ENCODE results near the gene MSN.
"Not testable (repeated sequence)": the region's sequence is repeated elsewhere in the genome, so short reads cannot be mapped to it uniquely, and the experiment has no call there.

MSN gene

GRCh38 chrX:65667503-65668376 is at the start of gene MSN:
Gene MSN, plus strand, starts transcription at chrX:65667654. Its CDS starts 188 bp downstream, at chrX:65667842.
- Mint-ChIP-seq H3K27me3 (no peaks in the 10 kb centered on the region), H3K4me1 (peaks cover 36% of the 10 kb centered on the region), H3K36me3 (peaks cover 42% of the 10 kb centered on the region), H3K9me3 (no peaks in the 10 kb centered on the region), H3K4me3 (peak within 1 kb of the TSS; percentile 91), H3K27ac (peak within 1 kb of the TSS; percentile 91)
- DNase-seq = peak; percentile 83
- CTCF ChIA-PET = interaction anchor here (0.6 to 1.6 kb wide), 5 partner anchors 12 to 356 kb away, joined by 3 to 5 read pairs (median 3); no protein-coding TSS in a partner anchor

- H3K4me1 Mint-ChIP-seq, H3K36me3 Mint-ChIP-seq, CTCF ChIA-PET, H3K9me3 Mint-ChIP-seq, DNase-seq, H3K4me3 Mint-ChIP-seq, H3K27ac Mint-ChIP-seq, H3K27me3 Mint-ChIP-seq: not testable (repeated sequence)
Observed at GRCh38 chrX:65620096-65620705, 47.3 kb upstream of the MSN start.

GRCh38 chrX:65630771-65631170 is 36.7 kb upstream of the MSN start:
- no peak for DNase-seq
- Mint-ChIP-seq H3K4me3 (no peak overlapping the region), H3K27ac (no peak overlapping the region), H3K9me3 (peaks cover 11% of the 10 kb centered on the region), H3K36me3 (peaks cover 2% of the 10 kb centered on the region), H3K27me3 (no peaks in the 10 kb centered on the region), H3K4me1 (no peaks in the 10 kb centered on the region)
- CTCF ChIA-PET = no interaction called here

- no peak overlapping the region for H3K27ac Mint-ChIP-seq
- H3K4me3 Mint-ChIP-seq = no peak overlapping the region
- no peaks in the 10 kb centered on the region for H3K4me1 Mint-ChIP-seq
- DNase-seq = no peak
- H3K9me3 Mint-ChIP-seq = peaks cover 7% of the 10 kb centered on the region
- no peaks in the 10 kb centered on the region for H3K27me3 Mint-ChIP-seq
- H3K36me3 Mint-ChIP-seq = no peaks in the 10 kb centered on the region
- CTCF ChIA-PET = no interaction called here
Observed at GRCh38 chrX:65633826-65634225, 33.6 kb upstream of the MSN start.

DNA sequence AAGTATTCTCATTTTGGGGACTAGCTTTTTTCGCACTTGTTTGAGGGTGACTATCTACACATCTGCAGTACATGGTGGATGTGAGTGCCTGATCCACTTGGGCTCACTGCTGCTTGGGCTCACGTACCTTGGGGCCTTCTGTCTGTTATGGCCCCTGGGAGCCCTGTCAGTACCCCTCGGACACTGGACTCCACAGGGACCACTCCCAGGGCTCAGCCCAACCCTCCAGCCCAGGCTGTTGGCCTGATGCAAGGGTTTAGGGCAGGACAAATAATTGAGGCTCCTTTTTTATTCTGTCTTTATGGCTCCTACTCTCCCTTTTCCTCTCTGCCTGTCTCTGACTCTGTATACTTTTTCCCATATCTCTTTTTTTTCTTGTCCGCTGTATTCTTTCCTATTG is 32.7 kb upstream of the MSN start:
- H3K9me3 Mint-ChIP-seq = no peaks in the 10 kb centered on the region
- no peaks in the 10 kb centered on the region for H3K4me1 Mint-ChIP-seq
- H3K27ac Mint-ChIP-seq = no peak overlapping the region
- no peaks in the 10 kb centered on the region for H3K27me3 Mint-ChIP-seq
- DNase-seq = no peak
- H3K4me3 Mint-ChIP-seq = no peak overlapping the region
- H3K36me3 Mint-ChIP-seq = no peaks in the 10 kb centered on the region
- CTCF ChIA-PET = no interaction called here

- CTCF ChIA-PET = no interaction called here
- H3K27me3 Mint-ChIP-seq = no peaks in the 10 kb centered on the region
Observed at GRCh38 chrX:65635378-65635777, 32.1 kb upstream of the MSN start.

GRCh38 chrX:65635822-65636221 is 31.6 kb upstream of the MSN start:
- Mint-ChIP-seq H3K4me1 (no peaks in the 10 kb centered on the region), H3K27me3 (no peaks in the 10 kb centered on the region), H3K36me3 (no peaks in the 10 kb centered on the region), H3K9me3 (no peaks in the 10 kb centered on the region), H3K4me3 (no peak overlapping the region), H3K27ac (no peak overlapping the region)
- CTCF ChIA-PET = no interaction called here
- no peak for DNase-seq

More at GRCh38 chrX:65635378-65635777, 32.1 kb upstream of the MSN start:
- Mint-ChIP-seq H3K9me3 (no peaks in the 10 kb centered on the region), H3K4me3 (no peak overlapping the region), H3K4me1 (no peaks in the 10 kb centered on the region), H3K27ac (no peak overlapping the region), H3K36me3 (no peaks in the 10 kb centered on the region)
- no peak for DNase-seq

- H3K4me3 Mint-ChIP-seq, H3K27ac Mint-ChIP-seq, H3K27me3 Mint-ChIP-seq, H3K9me3 Mint-ChIP-seq, H3K4me1 Mint-ChIP-seq, DNase-seq, CTCF ChIA-PET, H3K36me3 Mint-ChIP-seq: not testable (repeated sequence)
Observed at GRCh38 chrX:65636261-65636660, 31.2 kb upstream of the MSN start.

DNA sequence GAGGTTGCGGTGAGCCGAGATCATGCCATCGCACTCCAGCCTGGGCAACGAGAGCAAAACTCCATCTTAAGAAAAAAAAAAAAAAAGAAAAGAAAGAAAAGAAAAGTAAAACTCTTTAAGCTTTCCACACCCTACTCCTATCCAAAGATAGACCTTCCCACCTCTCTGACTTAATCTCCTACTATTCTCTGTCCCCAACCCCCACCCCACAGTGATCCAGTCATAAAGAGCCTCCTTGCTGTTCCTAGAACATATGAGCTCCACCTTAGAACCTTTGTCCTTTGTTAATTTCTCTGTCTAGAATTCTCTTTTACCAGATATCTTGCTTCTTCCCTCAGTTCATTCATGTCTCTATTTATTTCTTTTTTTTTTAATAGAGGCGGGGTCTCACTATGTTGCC is 30.1 kb upstream of the MSN start:
- H3K4me3 Mint-ChIP-seq = no peak overlapping the region
- no peak overlapping the region for H3K27ac Mint-ChIP-seq
- H3K9me3 Mint-ChIP-seq = no peaks in the 10 kb centered on the region
- DNase-seq = no peak
- CTCF ChIA-PET = no interaction called here
- H3K36me3 Mint-ChIP-seq = no peaks in the 10 kb centered on the region
- H3K4me1 Mint-ChIP-seq = no peaks in the 10 kb centered on the region
- no peaks in the 10 kb centered on the region for H3K27me3 Mint-ChIP-seq

DNA sequence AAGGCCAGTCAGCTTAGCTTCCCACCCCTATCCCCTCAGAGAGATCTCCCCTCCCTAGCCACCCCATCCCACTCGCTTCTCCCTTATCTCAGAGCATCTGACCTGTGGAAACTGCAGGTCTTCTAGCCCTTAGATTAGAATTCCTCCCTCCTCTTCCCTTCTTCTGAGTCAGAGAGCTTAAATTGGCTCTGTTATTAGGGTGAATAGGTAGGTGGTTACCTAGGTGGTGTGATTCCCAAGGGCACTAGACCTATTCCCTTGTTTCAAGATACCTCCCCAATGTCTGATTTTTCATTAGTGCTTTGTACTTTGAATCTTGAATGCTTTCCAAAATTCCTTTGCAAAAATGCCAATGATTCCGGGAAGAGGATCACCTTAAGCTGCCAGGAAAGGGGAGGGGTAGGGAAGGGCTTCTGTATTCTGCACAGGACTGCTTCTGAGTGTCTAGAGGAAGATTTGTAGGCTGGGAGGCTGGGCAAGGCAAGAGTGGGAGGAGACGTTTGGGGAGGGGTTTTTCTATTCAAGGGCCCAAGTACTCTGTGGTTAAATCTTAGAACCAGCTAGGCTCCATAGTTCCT is 24.5 kb upstream of the MSN start:
- no peak for DNase-seq
- H3K4me3 Mint-ChIP-seq = no peak overlapping the region
- CTCF ChIA-PET = no interaction called here
- no peaks in the 10 kb centered on the region for H3K27me3 Mint-ChIP-seq
- H3K36me3 Mint-ChIP-seq = no peaks in the 10 kb centered on the region
- H3K27ac Mint-ChIP-seq = no peak overlapping the region
- no peaks in the 10 kb centered on the region for H3K9me3 Mint-ChIP-seq
- H3K4me1 Mint-ChIP-seq = peaks cover 12% of the 10 kb centered on the region

GRCh38 chrX:65643531-65644052 is 23.9 kb upstream of the MSN start:
- no peaks in the 10 kb centered on the region for H3K9me3 Mint-ChIP-seq
- H3K27me3 Mint-ChIP-seq = no peaks in the 10 kb centered on the region
- peaks cover 12% of the 10 kb centered on the region for H3K4me1 Mint-ChIP-seq
- CTCF ChIA-PET = no interaction called here
- no peak overlapping the region for H3K4me3 Mint-ChIP-seq
- H3K27ac Mint-ChIP-seq = no peak overlapping the region
- DNase-seq = no peak
- H3K36me3 Mint-ChIP-seq = no peaks in the 10 kb centered on the region

DNA sequence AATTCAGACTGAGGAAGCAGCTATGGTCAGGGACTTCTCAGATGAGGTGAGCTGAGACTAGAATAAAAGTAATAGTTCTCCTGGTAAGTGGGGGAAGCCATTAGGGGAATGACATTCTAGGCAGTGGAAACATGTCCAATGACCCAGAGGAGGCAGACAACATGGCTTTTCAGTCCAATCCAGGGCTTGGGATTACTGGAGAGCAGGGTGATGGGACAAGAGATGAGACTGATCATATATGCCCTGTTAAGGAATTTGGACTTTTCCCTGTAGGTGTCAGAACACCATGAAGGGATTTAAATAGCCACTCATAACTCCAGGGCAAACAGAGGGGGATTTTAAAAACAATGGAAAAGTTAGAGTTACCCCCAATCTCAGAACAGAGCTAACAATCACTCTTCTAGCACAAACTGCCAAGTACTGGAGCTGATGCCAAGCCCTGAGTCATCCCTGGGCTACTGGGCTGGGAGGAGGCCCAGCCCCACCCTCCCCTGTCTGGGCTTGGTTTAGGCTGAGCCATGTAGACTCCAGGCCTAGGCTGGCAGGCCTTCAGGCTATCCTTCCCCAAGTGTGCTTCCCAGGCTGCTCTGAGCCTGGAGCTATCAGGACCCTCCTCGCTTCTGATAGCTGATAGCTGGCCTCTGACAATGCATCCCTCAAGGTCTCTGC is 22.7 kb upstream of the MSN start:
- no peak overlapping the region for H3K4me3 Mint-ChIP-seq
- CTCF ChIA-PET = no interaction called here

DNA sequence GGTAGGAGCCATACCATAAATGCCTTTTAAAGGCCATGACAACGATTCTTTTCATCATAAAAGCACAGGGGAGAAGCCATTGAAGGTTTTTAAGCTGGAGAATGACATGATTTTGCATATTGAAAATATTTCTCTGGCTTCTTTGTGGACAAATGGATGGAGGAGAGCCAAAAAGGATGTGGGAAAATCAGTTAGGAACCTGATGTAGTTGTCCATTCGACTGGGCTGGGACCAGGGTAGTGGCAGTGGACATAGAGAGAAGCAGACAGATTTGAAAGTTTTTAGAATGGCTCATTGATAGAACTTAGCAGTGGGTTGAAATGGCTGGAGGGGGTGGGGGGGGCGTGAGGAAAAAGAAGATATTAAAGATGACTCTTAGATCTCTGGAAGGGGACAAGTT is 19.7 kb upstream of the MSN start:
- H3K36me3 Mint-ChIP-seq = no peaks in the 10 kb centered on the region
- DNase-seq = no peak
- no peaks in the 10 kb centered on the region for H3K27me3 Mint-ChIP-seq
- no peak overlapping the region for H3K4me3 Mint-ChIP-seq
- CTCF ChIA-PET = no interaction called here
- peaks cover 12% of the 10 kb centered on the region for H3K4me1 Mint-ChIP-seq
- H3K9me3 Mint-ChIP-seq = no peaks in the 10 kb centered on the region
- H3K27ac Mint-ChIP-seq = no peak overlapping the region

More for the DNA sequence above, 22.7 kb upstream of the MSN start:
- H3K9me3 Mint-ChIP-seq = no peaks in the 10 kb centered on the region
- H3K27me3 Mint-ChIP-seq = no peaks in the 10 kb centered on the region
- DNase-seq = no peak
- H3K36me3 Mint-ChIP-seq = no peaks in the 10 kb centered on the region
- H3K27ac Mint-ChIP-seq = no peak overlapping the region
- H3K4me1 Mint-ChIP-seq = peaks cover 12% of the 10 kb centered on the region

GRCh38 chrX:65652098-65652497 is 15.4 kb upstream of the MSN start:
- H3K4me3 Mint-ChIP-seq = no peak overlapping the region
- no peaks in the 10 kb centered on the region for H3K9me3 Mint-ChIP-seq
- no peak for DNase-seq
- CTCF ChIA-PET = no interaction called here
- H3K36me3 Mint-ChIP-seq = peaks cover 2% of the 10 kb centered on the region
- H3K4me1 Mint-ChIP-seq = peaks cover 19% of the 10 kb centered on the region
- no peak overlapping the region for H3K27ac Mint-ChIP-seq
- H3K27me3 Mint-ChIP-seq = no peaks in the 10 kb centered on the region

All from activated naive CD4-positive, alpha-beta T cell treated with anti-CD3 and anti-CD28 coated beads, Interleukin-2, amount 10 ng/mL, durations not matched to agents 7 days and 5 days (primary cell).